ENCODE results near the gene B4GALT5. TPM values are rescaled to one million over a fixed set of nuclear protein-coding genes. Genes with fewer than 3 reads are reported as not detected.
A peak's percentile ranks its signal among the peaks of the same experiment; 100 is the strongest.
"Not testable (repeated sequence)": the region's sequence is repeated elsewhere in the genome, so short reads cannot be mapped to it uniquely, and the experiment has no call there.

Gene B4GALT5
- total and polyA plus RNA-seq, 3 donors from 2014 or later, result 56.9 to 69.7 (median 63.4) TPM

GRCh38 chr20:49727478-49727877, 13.8 kb upstream of the B4GALT5 start:
- DNase-seq, result no peak
- H3K9me3 ChIP-seq, result no peaks in the 10 kb centered on the region
- TF ChIP-seq POLR2A (IDR thresholded peaks at IDR 0.05) (no peak), CTCF (IDR thresholded peaks at IDR 0.05) (no peak)
- H3K4me3 ChIP-seq, result no peak overlapping the region
- H3K27me3 ChIP-seq, result no peaks in the 10 kb centered on the region
- no peaks in the 10 kb centered on the region for H3K36me3 ChIP-seq (ENCODE audit: low read depth, missing control alignments)
- intact Hi-C loops (cut with DNase I; ENCODE audit: low total_unique reads), result no loop called here
- WGBS, 2 donors, result 70 to 74% methylated on average over 4 of the region's 4 CpGs
- H3K4me1 ChIP-seq, result peaks cover 7% of the 10 kb centered on the region
- H3K27ac ChIP-seq, result no peak overlapping the region

DNA sequence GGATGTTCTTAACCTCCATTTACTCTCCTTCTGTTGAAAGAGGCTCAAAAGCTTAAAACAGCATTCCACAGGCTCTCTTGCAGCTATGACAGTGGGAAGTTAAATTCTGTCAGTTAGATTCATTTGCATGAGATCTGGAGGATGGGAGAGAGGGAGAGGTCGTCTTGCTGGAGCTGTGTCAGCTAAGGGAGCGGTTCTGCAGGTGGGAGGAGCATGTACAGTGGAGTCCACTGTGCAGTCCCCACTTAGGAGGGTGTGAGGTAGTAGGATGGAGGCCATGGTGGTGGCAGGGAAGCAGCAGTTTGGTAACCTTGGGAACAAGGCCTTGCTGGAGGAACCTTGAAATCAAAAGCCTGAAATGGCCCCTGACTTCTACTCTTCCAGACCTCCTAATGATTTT, 12.0 kb upstream of the B4GALT5 start:
- no peak overlapping the region for H3K27ac ChIP-seq
- TF ChIP-seq POLR2A (IDR thresholded peaks at IDR 0.05), result no peak
- no peak for TF ChIP-seq CTCF (IDR thresholded peaks at IDR 0.05)
- DNase-seq, result no peak
- H3K9me3 ChIP-seq, result no peaks in the 10 kb centered on the region
- peaks cover 7% of the 10 kb centered on the region for H3K4me1 ChIP-seq
- no peaks in the 10 kb centered on the region for H3K36me3 ChIP-seq (ENCODE audit: low read depth, missing control alignments)
- intact Hi-C loops (cut with DNase I; ENCODE audit: low total_unique reads), result no loop called here
- no peaks in the 10 kb centered on the region for H3K27me3 ChIP-seq
- no peak overlapping the region for H3K4me3 ChIP-seq
- WGBS, 2 donors, result 78 to 88% methylated on average over 2 of the region's 2 CpGs

DNA sequence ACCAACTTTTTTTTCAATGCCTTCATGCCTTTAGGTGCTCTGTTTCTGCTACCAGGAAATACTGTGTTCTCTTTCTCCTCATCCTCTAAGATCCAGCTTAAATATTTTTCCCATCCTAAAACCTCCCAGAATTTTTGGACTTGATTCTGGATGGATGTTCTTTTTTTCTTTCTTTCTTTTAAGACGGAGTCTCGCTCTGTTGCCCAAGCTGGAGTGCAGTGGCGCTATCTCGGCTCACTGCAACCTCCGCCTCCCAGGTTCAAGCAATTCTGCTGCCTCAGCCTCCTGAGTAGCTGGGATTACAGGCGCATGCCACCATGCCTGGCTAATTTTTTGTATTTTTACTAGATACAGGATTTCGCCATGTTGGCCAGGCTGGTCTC, 11.5 kb upstream of the B4GALT5 start:
- peak overlapping the region in 1 of 2 donors; percentile 48 for H3K27ac ChIP-seq
- H3K4me3 ChIP-seq; DNase-seq; intact Hi-C loops (cut with DNase I; ENCODE audit: low total_unique reads); H3K9me3 ChIP-seq; H3K4me1 ChIP-seq; H3K27me3 ChIP-seq; H3K36me3 ChIP-seq (ENCODE audit: low read depth, missing control alignments): not testable (repeated sequence)
- 72 to 74% methylated on average over 7 of the region's 7 CpGs for WGBS, 2 donors

DNA sequence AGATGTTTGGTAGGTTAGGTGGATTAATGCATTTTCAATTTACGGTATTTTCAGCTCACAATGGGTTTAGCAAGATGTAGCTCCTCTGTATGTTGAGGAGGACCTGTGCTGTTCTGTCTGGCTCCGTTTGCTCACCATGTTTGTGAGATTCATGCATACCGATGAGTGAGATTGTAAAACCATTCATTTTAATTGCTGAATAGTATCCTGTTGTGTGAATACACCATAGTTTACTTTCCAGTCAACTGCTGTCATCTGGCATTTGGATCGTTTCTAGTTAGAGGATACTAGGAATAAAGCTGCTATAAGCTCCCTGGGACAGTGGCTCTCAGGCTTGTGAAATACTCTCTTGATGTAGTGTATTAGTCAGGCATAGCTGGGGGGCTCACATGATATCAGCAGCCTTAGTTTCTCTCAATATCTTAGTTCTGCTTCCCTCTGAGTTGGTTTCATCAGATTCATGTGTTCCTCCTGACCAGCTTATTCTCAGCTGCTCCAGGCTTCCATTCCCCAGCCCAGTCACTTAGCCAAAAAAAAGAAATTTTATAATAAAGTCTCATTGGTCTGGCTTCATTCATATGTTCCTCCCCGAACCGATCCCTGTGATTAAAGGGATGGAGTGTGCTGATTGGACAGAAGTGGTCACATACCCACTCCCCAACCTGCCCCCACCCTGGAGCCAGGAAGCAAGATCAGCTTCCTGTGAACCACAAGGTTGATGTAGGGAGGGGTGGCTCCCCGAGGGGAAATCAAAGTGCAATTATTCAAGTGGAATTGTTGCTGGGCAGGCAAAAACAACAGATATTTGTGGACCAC, 10.9 kb upstream of the B4GALT5 start:
- TF ChIP-seq POLR2A (IDR thresholded peaks at IDR 0.05), result no peak
- TF ChIP-seq CTCF (IDR thresholded peaks at IDR 0.05), result no peak
- Histone ChIP-seq H3K9me3 (no peaks in the 10 kb centered on the region), H3K4me1 (peaks cover 7% of the 10 kb centered on the region), H3K27me3 (no peaks in the 10 kb centered on the region), H3K4me3 (no peak overlapping the region), H3K27ac (peak overlapping the region in 1 of 2 donors; percentile 48), H3K36me3 (ENCODE audit: low read depth, missing control alignments) (no peaks in the 10 kb centered on the region)
- intact Hi-C loops (cut with DNase I; ENCODE audit: low total_unique reads), result no loop called here
- WGBS, 2 donors, result 50 to 53% methylated on average over 7 of the region's 7 CpGs
- peak; percentile 60 for DNase-seq

- H3K27me3 ChIP-seq; H3K4me3 ChIP-seq; DNase-seq; H3K27ac ChIP-seq; intact Hi-C loops (cut with DNase I; ENCODE audit: low total_unique reads); H3K9me3 ChIP-seq; H3K4me1 ChIP-seq; H3K36me3 ChIP-seq (ENCODE audit: low read depth, missing control alignments): not testable (repeated sequence)
- WGBS, 2 donors, result 95 to 97% methylated on average over 6 of the region's 6 CpGs
Measured at GRCh38 chr20:49723758-49724157, 10.1 kb upstream of the B4GALT5 start.

GRCh38 chr20:49721326-49721725, 7.6 kb upstream of the B4GALT5 start:
- H3K27ac ChIP-seq; intact Hi-C loops (cut with DNase I; ENCODE audit: low total_unique reads): not testable (repeated sequence)

More at GRCh38 chr20:49721326-49721725, 7.6 kb upstream of the B4GALT5 start:
- H3K4me3 ChIP-seq; DNase-seq; H3K9me3 ChIP-seq; H3K27me3 ChIP-seq; H3K36me3 ChIP-seq (ENCODE audit: low read depth, missing control alignments); H3K4me1 ChIP-seq: not testable (repeated sequence)
- 90 to 91% methylated on average over 12 of the region's 12 CpGs for WGBS, 2 donors
